Neural cell (in vitro differentiated cells): Measurements from ENCODE around the gene GAGE10.
"Not testable (repeated sequence)": the region's sequence is repeated elsewhere in the genome, so short reads cannot be mapped to it uniquely, and the experiment has no call there.

Experiments used
- EP300 ChIP-seq: fragments of 450-650 bp; conservative IDR thresholded peaks from 2 replicates; pipeline ENCODE4 v1.6.1; 2014; ENCODE audit warnings: antibody characterized with exemption, mild to moderate bottlenecking, moderate library complexity; ENCODE audit not compliant: poor library complexity, severe bottlenecking
- EZH2 ChIP-seq: fragments of 200-600, 300-800 bp; shearing (Covaris generic), sonication (generic); IDR thresholded peaks from 2 replicates; pipeline ENCODE4 v1.6.1; 2014; ENCODE audit warnings: antibody characterized with exemption, low read length, borderline replicate concordance, mild to moderate bottlenecking; ENCODE audit not compliant: insufficient read depth, poor library complexity, severe bottlenecking
- MXI1 ChIP-seq: fragments of 450-650 bp; conservative IDR thresholded peaks from 2 replicates; pipeline ENCODE4 v1.6.1; 2014; ENCODE audit warnings: antibody characterized with exemption, mild to moderate bottlenecking; ENCODE audit not compliant: poor library complexity, severe bottlenecking
- POLR2AphosphoS5 ChIP-seq: IDR thresholded peaks from 2 replicates; pipeline ENCODE4 v1.6.1; 2012
- SMC3 ChIP-seq: fragments of 450-650 bp; conservative IDR thresholded peaks from 2 replicates; pipeline ENCODE4 v1.6.1; 2014; ENCODE audit warnings: antibody characterized with exemption, mild to moderate bottlenecking, moderate library complexity; ENCODE audit not compliant: poor library complexity
- TAF1 ChIP-seq: IDR thresholded peaks from 2 replicates; pipeline ENCODE4 v1.6.1; 2012; ENCODE audit warnings: low read depth
- TF ChIP-seq, protein P1 (sequence below): fragments of 450-650 bp; IDR thresholded peaks from 2 replicates; pipeline ENCODE4 v1.5.1; 2014; ENCODE audit warnings: antibody characterized with exemption, mild to moderate bottlenecking, moderate library complexity; ENCODE audit not compliant: poor library complexity, severe bottlenecking
- TF ChIP-seq, protein P2 (sequence below): IDR thresholded peaks from 2 replicates; pipeline ENCODE4 v1.6.1; 2012; ENCODE audit warnings: borderline replicate concordance

DNA sequence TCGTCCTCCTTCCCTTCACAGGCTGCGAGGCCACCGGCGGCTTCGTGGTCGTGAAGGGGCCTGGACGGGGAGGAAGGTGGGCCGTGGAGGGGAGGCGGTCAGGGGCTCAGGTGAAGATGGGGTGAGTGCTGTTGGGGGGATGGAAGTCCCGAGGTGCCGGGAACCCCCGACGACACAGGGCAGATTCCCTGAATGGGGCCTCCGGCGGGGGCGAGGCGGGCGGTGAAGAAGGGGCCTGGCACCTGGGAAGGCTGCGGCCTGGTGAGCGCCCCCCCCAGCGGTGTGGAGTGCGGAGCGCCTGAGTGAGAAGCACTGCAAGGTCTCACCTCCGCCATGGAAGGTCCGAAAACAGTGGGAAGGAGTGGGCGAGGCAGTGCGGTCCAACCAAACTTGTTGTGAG, 18.8 kb downstream of the GAGE10 start:
- TF ChIP-seq POLR2AphosphoS5, EZH2, MXI1, EP300, TAF1, SMC3: not testable (repeated sequence)
- TF ChIP-seq, protein P1, sequence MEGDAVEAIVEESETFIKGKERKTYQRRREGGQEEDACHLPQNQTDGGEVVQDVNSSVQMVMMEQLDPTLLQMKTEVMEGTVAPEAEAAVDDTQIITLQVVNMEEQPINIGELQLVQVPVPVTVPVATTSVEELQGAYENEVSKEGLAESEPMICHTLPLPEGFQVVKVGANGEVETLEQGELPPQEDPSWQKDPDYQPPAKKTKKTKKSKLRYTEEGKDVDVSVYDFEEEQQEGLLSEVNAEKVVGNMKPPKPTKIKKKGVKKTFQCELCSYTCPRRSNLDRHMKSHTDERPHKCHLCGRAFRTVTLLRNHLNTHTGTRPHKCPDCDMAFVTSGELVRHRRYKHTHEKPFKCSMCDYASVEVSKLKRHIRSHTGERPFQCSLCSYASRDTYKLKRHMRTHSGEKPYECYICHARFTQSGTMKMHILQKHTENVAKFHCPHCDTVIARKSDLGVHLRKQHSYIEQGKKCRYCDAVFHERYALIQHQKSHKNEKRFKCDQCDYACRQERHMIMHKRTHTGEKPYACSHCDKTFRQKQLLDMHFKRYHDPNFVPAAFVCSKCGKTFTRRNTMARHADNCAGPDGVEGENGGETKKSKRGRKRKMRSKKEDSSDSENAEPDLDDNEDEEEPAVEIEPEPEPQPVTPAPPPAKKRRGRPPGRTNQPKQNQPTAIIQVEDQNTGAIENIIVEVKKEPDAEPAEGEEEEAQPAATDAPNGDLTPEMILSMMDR = not testable (repeated sequence)
- TF ChIP-seq, protein P2, sequence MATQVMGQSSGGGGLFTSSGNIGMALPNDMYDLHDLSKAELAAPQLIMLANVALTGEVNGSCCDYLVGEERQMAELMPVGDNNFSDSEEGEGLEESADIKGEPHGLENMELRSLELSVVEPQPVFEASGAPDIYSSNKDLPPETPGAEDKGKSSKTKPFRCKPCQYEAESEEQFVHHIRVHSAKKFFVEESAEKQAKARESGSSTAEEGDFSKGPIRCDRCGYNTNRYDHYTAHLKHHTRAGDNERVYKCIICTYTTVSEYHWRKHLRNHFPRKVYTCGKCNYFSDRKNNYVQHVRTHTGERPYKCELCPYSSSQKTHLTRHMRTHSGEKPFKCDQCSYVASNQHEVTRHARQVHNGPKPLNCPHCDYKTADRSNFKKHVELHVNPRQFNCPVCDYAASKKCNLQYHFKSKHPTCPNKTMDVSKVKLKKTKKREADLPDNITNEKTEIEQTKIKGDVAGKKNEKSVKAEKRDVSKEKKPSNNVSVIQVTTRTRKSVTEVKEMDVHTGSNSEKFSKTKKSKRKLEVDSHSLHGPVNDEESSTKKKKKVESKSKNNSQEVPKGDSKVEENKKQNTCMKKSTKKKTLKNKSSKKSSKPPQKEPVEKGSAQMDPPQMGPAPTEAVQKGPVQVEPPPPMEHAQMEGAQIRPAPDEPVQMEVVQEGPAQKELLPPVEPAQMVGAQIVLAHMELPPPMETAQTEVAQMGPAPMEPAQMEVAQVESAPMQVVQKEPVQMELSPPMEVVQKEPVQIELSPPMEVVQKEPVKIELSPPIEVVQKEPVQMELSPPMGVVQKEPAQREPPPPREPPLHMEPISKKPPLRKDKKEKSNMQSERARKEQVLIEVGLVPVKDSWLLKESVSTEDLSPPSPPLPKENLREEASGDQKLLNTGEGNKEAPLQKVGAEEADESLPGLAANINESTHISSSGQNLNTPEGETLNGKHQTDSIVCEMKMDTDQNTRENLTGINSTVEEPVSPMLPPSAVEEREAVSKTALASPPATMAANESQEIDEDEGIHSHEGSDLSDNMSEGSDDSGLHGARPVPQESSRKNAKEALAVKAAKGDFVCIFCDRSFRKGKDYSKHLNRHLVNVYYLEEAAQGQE = not testable (repeated sequence)
